H1 (cell line): Measurements from ENCODE around the gene RUFY1.
"Not testable (repeated sequence)": the region's sequence is repeated elsewhere in the genome, so short reads cannot be mapped to it uniquely, and the experiment has no call there.

Experiments used
- CTCF ChIP-seq, 3 experiments: IDR thresholded peaks; 1 replicate in 2 of 3; 2 replicates in 1 of 3; pipeline versions ENCODE4 v1.5.1 to v1.6.1; 2011; ENCODE audit warnings: low read length in 3 of 3, mild to moderate bottlenecking in 3 of 3, inconsistent platforms in 2 of 3, low read depth in 1 of 3, moderate library complexity in 1 of 3; ENCODE audit not compliant: insufficient read depth in 1 of 3; ENCODE audit errors: control extremely low read depth in 1 of 3
- EZH2 ChIP-seq: fragments of 200-600 bp; sonication (generic); IDR thresholded peaks from 2 replicates; pipeline ENCODE4 v1.7.1; 2012; ENCODE audit warnings: low read depth, mild to moderate bottlenecking, moderate library complexity, low read length, inconsistent platforms; ENCODE audit not compliant: severe bottlenecking
- NRF1 ChIP-seq: IDR thresholded peaks from 2 replicates; pipeline ENCODE4 v1.6.1; 2011; ENCODE audit warnings: mild to moderate bottlenecking, low read depth, low read length, improper control_type of control experiment
- POLR2A ChIP-seq, 2 experiments: IDR thresholded peaks; 1 replicate in 1 of 2; 2 replicates in 1 of 2; pipeline ENCODE4 v1.6.1; 2011; ENCODE audit warnings: low read depth in 2 of 2, low read length in 2 of 2, mild to moderate bottlenecking in 2 of 2; ENCODE audit errors: control extremely low read depth in 1 of 2
- RAD21 ChIP-seq, 2 experiments: IDR thresholded peaks in 1 of 2; conservative IDR thresholded peaks in 1 of 2; 2 replicates each; pipeline ENCODE4 v1.6.1; 2011; ENCODE audit warnings: low read depth in 2 of 2, low read length in 2 of 2, improper control_type of control experiment in 1 of 2, inconsistent platforms in 1 of 2, mild to moderate bottlenecking in 1 of 2, moderate library complexity in 1 of 2
- RBBP5 ChIP-seq: IDR thresholded peaks from 2 replicates; pipeline ENCODE4 v1.7.1; 2012; ENCODE audit warnings: low read depth, mild to moderate bottlenecking, inconsistent platforms, low read length, moderate library complexity, borderline replicate concordance
- RFX5 ChIP-seq: IDR thresholded peaks from 2 replicates; pipeline ENCODE4 v1.6.1; 2011; ENCODE audit warnings: low read depth, low read length, improper control_type of control experiment, borderline replicate concordance
- SIX5 ChIP-seq: IDR thresholded peaks from 2 replicates; pipeline ENCODE4 v1.6.1; 2011; ENCODE audit warnings: mild to moderate bottlenecking, low read depth, low read length
- SP1 ChIP-seq: IDR thresholded peaks from 2 replicates; pipeline ENCODE4 v1.6.1; 2011; ENCODE audit warnings: low read depth, low read length
- SP2 ChIP-seq: IDR thresholded peaks from 2 replicates; pipeline ENCODE4 v1.6.1; 2012; ENCODE audit warnings: mild to moderate bottlenecking, low read length, inconsistent platforms
- TAF1 ChIP-seq: IDR thresholded peaks from 2 replicates; pipeline ENCODE4 v1.6.1; 2011; ENCODE audit warnings: mild to moderate bottlenecking, low read depth, low read length
- ZNF274 ChIP-seq: IDR thresholded peaks from 2 replicates; pipeline ENCODE4 v1.7.0; 2012; ENCODE audit warnings: low read length, borderline replicate concordance; ENCODE audit errors: extremely low read depth

GRCh38 chr5:179518369-179518768 is 32.0 kb upstream of the RUFY1 start:
- TF ChIP-seq SIX5; CTCF (IDR thresholded peaks at IDR 0.05; ENCODE audit: control extremely low read depth in 1 of 3, insufficient read depth in 1 of 3, low read depth in 1 of 3, low read length in 3 of 3); RBBP5; TAF1; RAD21 (IDR thresholded peaks at IDR 0.05 in 1 of 2, conservative IDR thresholded peaks at IDR 0.05 in 1 of 2; ENCODE audit: low read depth in 2 of 2, low read length in 2 of 2); EZH2; SP1; SP2; ZNF274; NRF1; RFX5; POLR2A (IDR thresholded peaks at IDR 0.05; ENCODE audit: control extremely low read depth in 1 of 2, low read depth in 2 of 2, low read length in 2 of 2): not testable (repeated sequence)
